Heart left ventricle (tissue), 13 donors: ENCODE results near the gene ZBED1.

Source experiments
- POLR2A ChIP-seq, 2 donors: fragments of 450-650 bp; IDR thresholded peaks; one replicate each; pipeline ENCODE4 v1.6.1; 2017; ENCODE audit warnings: antibody characterized with exemption in 2 of 2, mild to moderate bottlenecking in 2 of 2, moderate library complexity in 2 of 2
- TF ChIP-seq, protein P1 (sequence below), 12 donors: fragments of 200-600 bp; sonication (generic) in 4 of 12; IDR thresholded peaks; one replicate each; pipeline versions ENCODE4 v1.5.0 to v1.8.0; 2018 to 2022; ENCODE audit warnings: antibody characterized with exemption in 12 of 12, mild to moderate bottlenecking in 5 of 12
- donor health status: ischemic (EF 13 %, LVEDD 7.1; RV severe dilation, severe dysfunction).
- donor health status: DM: no; HTN: yes; CAD: no.
- donor health status: DM: no; HTN: no; CAD: no.
- donor health status: ischemic (EF 25% LVEDD 6.9; RV normal size, moderate dysfunction).
- donor health status: ischemic (EF 25% LVEDD 5.7; RV mildly dilated, moderate dysfunction).
- donor health status: ischemic (EF 35%, LVEDD 5.7; RV mildly dilated, moderate dysfunction).
- donor health status: nonischemic (EF 11% LVEDD 7.7; RV severe dilation, severe dysfunction).
- donor health status: DM: yes; HTN: yes; CAD: no.
- donor health status: PGD.
- donor health status: ischemic (EF 29% LVEDD 5.4; RV normal size, mild dysfunction).
- donor health status: nonischemic (EF 23%, LVEDD 6.1; RV moderate dilation, normal function).

DNA sequence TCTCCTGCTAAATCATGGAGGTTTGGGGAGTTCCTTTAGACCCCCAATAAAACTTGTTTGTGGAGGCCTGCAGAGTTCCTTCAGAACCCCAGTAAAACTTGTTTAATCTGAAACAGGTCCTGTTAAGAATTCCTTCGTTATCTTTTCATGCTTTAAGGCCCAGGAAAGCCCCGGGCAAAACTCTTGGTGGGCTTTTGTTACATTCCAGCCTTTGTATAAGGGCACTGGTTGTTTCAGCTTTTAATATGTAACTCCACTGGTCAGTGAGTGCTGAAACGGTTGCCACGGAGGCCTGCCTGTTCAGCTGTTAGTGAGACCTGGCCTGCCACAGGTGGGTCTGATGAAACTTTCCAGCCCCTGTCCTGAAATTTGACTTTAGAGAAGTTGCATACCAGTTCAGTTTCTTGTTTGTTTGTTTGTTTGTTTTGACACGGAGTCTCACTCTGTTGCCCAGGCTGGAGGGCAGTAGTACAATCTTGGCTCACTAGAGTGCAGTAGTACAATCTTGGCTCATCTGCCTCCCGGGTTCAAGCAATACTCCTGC lies 12.4 kb upstream of the ZBED1 start:
- TF ChIP-seq, protein P1, sequence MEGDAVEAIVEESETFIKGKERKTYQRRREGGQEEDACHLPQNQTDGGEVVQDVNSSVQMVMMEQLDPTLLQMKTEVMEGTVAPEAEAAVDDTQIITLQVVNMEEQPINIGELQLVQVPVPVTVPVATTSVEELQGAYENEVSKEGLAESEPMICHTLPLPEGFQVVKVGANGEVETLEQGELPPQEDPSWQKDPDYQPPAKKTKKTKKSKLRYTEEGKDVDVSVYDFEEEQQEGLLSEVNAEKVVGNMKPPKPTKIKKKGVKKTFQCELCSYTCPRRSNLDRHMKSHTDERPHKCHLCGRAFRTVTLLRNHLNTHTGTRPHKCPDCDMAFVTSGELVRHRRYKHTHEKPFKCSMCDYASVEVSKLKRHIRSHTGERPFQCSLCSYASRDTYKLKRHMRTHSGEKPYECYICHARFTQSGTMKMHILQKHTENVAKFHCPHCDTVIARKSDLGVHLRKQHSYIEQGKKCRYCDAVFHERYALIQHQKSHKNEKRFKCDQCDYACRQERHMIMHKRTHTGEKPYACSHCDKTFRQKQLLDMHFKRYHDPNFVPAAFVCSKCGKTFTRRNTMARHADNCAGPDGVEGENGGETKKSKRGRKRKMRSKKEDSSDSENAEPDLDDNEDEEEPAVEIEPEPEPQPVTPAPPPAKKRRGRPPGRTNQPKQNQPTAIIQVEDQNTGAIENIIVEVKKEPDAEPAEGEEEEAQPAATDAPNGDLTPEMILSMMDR (IDR thresholded peaks at IDR 0.05), result no peak
- no peak for TF ChIP-seq POLR2A (IDR thresholded peaks at IDR 0.05)
